Measurements from ENCODE around the gene RBFOX2. TPM values are rescaled to one million over a fixed set of nuclear protein-coding genes. Genes with fewer than 3 reads are reported as not detected.

The RBFOX2 gene
- total and polyA plus RNA-seq, 2 of the 8 experiments (the other 6 are each of a cell fraction or from before 2014, with no cell fraction given), result 121 to 122 TPM

- Histone ChIP-seq H3K79me2 (ENCODE audit: control insufficient read depth in 1 of 2, insufficient read depth in 2 of 2, low read length in 2 of 2) (peaks cover 5 to 76% of the 10 kb centered on the region in 2 experiments; a peak in 3 of 4 replicates), H2BK15ac (ENCODE audit: low read length) (no peak overlapping the region), H2AFZ (ENCODE audit: low read length) (no peak overlapping the region), H3K18ac (ENCODE audit: extremely low read depth, low read length) (no peak overlapping the region), H3K36me3 (ENCODE audit: control insufficient read depth in 2 of 4, insufficient read depth in 4 of 4, low read length in 3 of 4) (no peaks in the 10 kb centered on the region), H3K27ac (ENCODE audit: low read depth, low read length) (no peak overlapping the region), H2BK120ac (replicated peaks; ENCODE audit: low read depth, low read length) (no peak overlapping the region), H4K91ac (replicated peaks; ENCODE audit: insufficient read length, low read length) (no peak overlapping the region), H3K9ac (replicated peaks in 1 of 4; ENCODE audit: extremely low read depth in 1 of 4, low read depth in 3 of 4, low read length in 3 of 4) (no peak overlapping the region), H2BK12ac (ENCODE audit: low read depth, low read length) (no peak overlapping the region), H2BK20ac (ENCODE audit: low read length) (no peak overlapping the region), H3K14ac (ENCODE audit: insufficient read length) (no peak overlapping the region), H3K23me2 (ENCODE audit: low read depth, low read length) (peaks cover 2% of the 10 kb centered on the region; the same call in 1 of the 2 replicates), H3K4ac (replicated peaks; ENCODE audit: insufficient read length, low read depth, low read length) (no peak overlapping the region), H3K23ac (ENCODE audit: insufficient read length) (no peak overlapping the region), H3K4me1 (replicated peaks in 1 of 4; ENCODE audit: control insufficient read depth in 3 of 4, insufficient read depth in 4 of 4, low read length in 3 of 4) (peaks cover 2 to 10% (median 5%) of the 10 kb centered on the region in 4 experiments; a peak in 5 of 7 replicates), H4K5ac (ENCODE audit: insufficient read length, low read depth, low read length) (no peak overlapping the region), H2AK5ac (ENCODE audit: low read depth, low read length) (no peak overlapping the region), H3K27me3 (replicated peaks in 1 of 4; ENCODE audit: control insufficient read depth in 3 of 4, extremely low read depth in 1 of 4, insufficient read depth in 3 of 4, low read length in 3 of 4) (no peaks in the 10 kb centered on the region), H3K56ac (replicated peaks; ENCODE audit: insufficient read length, low read depth, low read length) (no peak overlapping the region), H3K4me3 (ENCODE audit: extremely low read depth in 1 of 4, insufficient read depth in 2 of 4, low read depth in 3 of 4, low read length in 4 of 4) (no peak overlapping the region), H3K9me3 (ENCODE audit: insufficient read depth in 2 of 2, low read depth in 1 of 2, low read length in 1 of 2) (no peaks in the 10 kb centered on the region), H3K79me1 (ENCODE audit: low read depth, low read length) (peaks cover 2% of the 10 kb centered on the region; the same call in 1 of the 2 replicates), H4K8ac (ENCODE audit: extremely low read depth, insufficient read depth, low read length) (no peak overlapping the region), H3K4me2 (ENCODE audit: insufficient read depth in 1 of 2, low read depth in 2 of 2, low read length in 2 of 2) (no peak overlapping the region), H4K20me1 (replicated peaks in 1 of 2; ENCODE audit: control insufficient read depth in 1 of 2, insufficient read depth in 2 of 2, low read length in 2 of 2) (peaks cover 0 to 2% of the 10 kb centered on the region in 2 experiments), H2BK5ac (ENCODE audit: low read depth, low read length) (no peak overlapping the region)
- TF ChIP-seq MAX (IDR thresholded peaks at IDR 0.05) (no peak), TAF7 (optimal IDR thresholded peaks at IDR 0.05; ENCODE audit: borderline replicate concordance, low read depth, low read length) (no peak), SP1 (IDR thresholded peaks at IDR 0.05; ENCODE audit: low read depth, low read length) (no peak), POU5F1 (IDR thresholded peaks at IDR 0.05; ENCODE audit: low read depth, low read length) (no peak), TBP (IDR thresholded peaks at IDR 0.05; ENCODE audit: low read depth, low read length) (no peak), CEBPB (IDR thresholded peaks at IDR 0.05; ENCODE audit: low read depth, low read length) (no peak), FOSL1 (IDR thresholded peaks at IDR 0.05; ENCODE audit: insufficient read depth, low read depth, low read length) (no peak), ATF2 (IDR thresholded peaks at IDR 0.05; ENCODE audit: low read length) (no peak)
- 94% methylated on average over 1 of the region's 1 CpG; no CpG with 5 or more reads in 1 of the 2 experiments for WGBS, 2 experiments (ENCODE audit: extremely low coverage in 1 of 2, insufficient coverage in 1 of 2, insufficient read length in 1 of 2, insufficient replicate concordance in 2 of 2, low coverage in 1 of 2, low lambda C conversion rate in 2 of 2, missing lambda C conversion rate in 1 of 2)
- ChIA-PET POLR2A (ENCODE audit: partially characterized antibody) (no interaction called here), CTCF (ENCODE audit: partially characterized antibody) (interaction anchor here (1.4 kb wide), 1 partner anchor 12 kb away, joined by 4 read pairs; no protein-coding TSS in a partner anchor)
- DNase-seq (ENCODE audit: low read depth in 1 of 2, low spot score in 2 of 2) (no peak), FAIRE-seq (no peak)
These were observed 71.0 kb downstream of the RBFOX2 start for GRCh38 chr22:35957589-35957988.

Data from H1 (cell line).